SK-N-SH (cell line): Measurements from ENCODE around the gene TRMT112. TPM values are rescaled to one million over a fixed set of nuclear protein-coding genes. Genes with fewer than 3 reads are reported as not detected.
"Not testable (repeated sequence)": the region's sequence is repeated elsewhere in the genome, so short reads cannot be mapped to it uniquely, and the experiment has no call there.

Experiments used
- CTCF ChIA-PET: fragments of 300-600, 350-600 bp; formaldehyde crosslinking; extraction: SDS; loops from one replicate; lab custom pipeline; 2021; lab: Yijun Ruan, JAX
- POLR2A ChIA-PET: fragments of 350-600 bp; sonication (Branson Sonifier 250); formaldehyde crosslinking; extraction: SDS; loops from one replicate; lab custom pipeline; 2020; ENCODE audit warnings: antibody characterized with exemption, inconsistent platforms; lab: Yijun Ruan, JAX
- DNase-seq: peaks from one replicate; pipeline ENCODE4 v3.0.0; 2012
- H2AFZ ChIP-seq: fragments of 200-600 bp; sonication (generic); 2 replicates; pipeline ENCODE4 v1.8.1; 2016; ENCODE audit warnings: antibody characterized with exemption, mild to moderate bottlenecking, low read depth
- H3F3A ChIP-seq: fragments of 200-600 bp; sonication (generic); replicated peaks from 2 replicates; pipeline ENCODE3; 2016; ENCODE audit warnings: antibody characterized with exemption, mild to moderate bottlenecking; ENCODE audit not compliant: insufficient read depth
- H3K27ac ChIP-seq, 2 experiments: fragments of 200-500 bp in 1 of 2; fragments of 200-600 bp in 1 of 2; sonication (Bioruptor generic) in 1 of 2; sonication (generic), shearing (Covaris generic) in 1 of 2; 2 replicates each; pipeline versions ENCODE4 v1.5.1 to v1.6.1; 2014 to 2016; ENCODE audit warnings: low read depth in 2 of 2, inconsistent platforms in 1 of 2, low read length in 1 of 2, mild to moderate bottlenecking in 1 of 2, mixed read lengths in 1 of 2
- H3K27me3 ChIP-seq: fragments of 200-600 bp; sonication (generic), shearing (Covaris generic); 2 replicates; pipeline ENCODE4 v1.6.1; 2016; ENCODE audit warnings: mixed run types; ENCODE audit not compliant: insufficient read depth
- H3K36me3 ChIP-seq, 2 experiments: fragments of 200-500 bp in 1 of 2; fragments of 200-600 bp in 1 of 2; sonication (Bioruptor generic) in 1 of 2; sonication (generic) in 1 of 2; replicated peaks in 1 of 2; 2 replicates each; pipeline versions ENCODE3 to v1.5.1; 2014 to 2016; ENCODE audit warnings: low read length in 1 of 2, mild to moderate bottlenecking in 1 of 2; ENCODE audit not compliant: insufficient read depth in 2 of 2, control insufficient read depth in 1 of 2
- H3K4me1 ChIP-seq, 2 experiments: fragments of 200-500 bp in 1 of 2; fragments of 200-600 bp in 1 of 2; sonication (Bioruptor generic) in 1 of 2; sonication (generic), shearing (Covaris generic) in 1 of 2; 2 replicates each; pipeline versions ENCODE4 v1.5.1 to v1.6.1; 2014 to 2016; ENCODE audit warnings: low read depth in 1 of 2, low read length in 1 of 2, mixed run types in 1 of 2; ENCODE audit not compliant: insufficient read depth in 2 of 2, control insufficient read depth in 1 of 2
- H3K4me2 ChIP-seq: fragments of 200-600 bp; sonication (generic), shearing (Covaris generic); 2 replicates; pipeline ENCODE4 v1.6.1; 2017; ENCODE audit warnings: mixed run types
- H3K4me3 ChIP-seq, 2 experiments: fragments of 200-500 bp in 1 of 2; fragments of 200-600 bp in 1 of 2; sonication (Bioruptor generic) in 1 of 2; sonication (generic), shearing (Covaris generic) in 1 of 2; 2 replicates each; pipeline versions ENCODE4 v1.5.1 to v1.8.1; 2014 to 2016; ENCODE audit warnings: low read depth in 2 of 2, inconsistent platforms in 1 of 2, low read length in 1 of 2, mild to moderate bottlenecking in 1 of 2, mixed read lengths in 1 of 2, moderate library complexity in 1 of 2
- H3K79me2 ChIP-seq: fragments of 200-600 bp; sonication (generic); 2 replicates; pipeline ENCODE4 v1.8.1; 2017; ENCODE audit warnings: mild to moderate bottlenecking; ENCODE audit not compliant: insufficient read depth
- H3K9ac ChIP-seq: fragments of 200-600 bp; sonication (generic); 2 replicates; pipeline ENCODE4 v1.6.1; 2017; ENCODE audit warnings: mixed run types
- H3K9me2 ChIP-seq: fragments of 200-600 bp; sonication (generic); 2 replicates; pipeline ENCODE4 v1.6.1; 2017; ENCODE audit warnings: mixed run types
- H3K9me3 ChIP-seq: fragments of 200-600 bp; sonication (generic); 2 replicates; pipeline ENCODE4 v1.6.1; 2017; ENCODE audit warnings: mixed run types, mild to moderate bottlenecking, moderate library complexity
- H4K20me1 ChIP-seq: fragments of 200-600 bp; sonication (generic); 2 replicates; pipeline ENCODE4 v1.6.1; 2017; ENCODE audit warnings: mild to moderate bottlenecking, mixed run types; ENCODE audit not compliant: insufficient read depth
- CHD2 ChIP-seq: fragments of 150-350 bp; IDR thresholded peaks from 2 replicates; pipeline ENCODE4 v1.6.1; 2018; ENCODE audit warnings: low read length; ENCODE audit not compliant: partially characterized antibody
- EP300 ChIP-seq, 2 experiments: IDR thresholded peaks; 2 replicates each; pipeline versions ENCODE4 v1.4.0 to v1.6.1; 2012; ENCODE audit warnings: borderline replicate concordance in 1 of 2, low read depth in 1 of 2, low read length in 1 of 2
- EZH2phosphoT487 ChIP-seq: fragments of 200-600 bp; sonication (generic); IDR thresholded peaks from 2 replicates; pipeline ENCODE4 v1.6.1; 2017; ENCODE audit warnings: low read depth, mixed run types, mild to moderate bottlenecking, antibody characterized with exemption, moderate library complexity, borderline replicate concordance
- FOXJ3 ChIP-seq: sonication (generic); formaldehyde crosslinking; IDR thresholded peaks from 2 replicates; pipeline ENCODE4 v1.5.1; 2020; ENCODE audit warnings: mild to moderate bottlenecking, missing genetic modification reagents
- FOXM1 ChIP-seq: IDR thresholded peaks from 2 replicates; pipeline ENCODE4 v1.4.0; 2012; ENCODE audit warnings: low read depth, mild to moderate bottlenecking
- JUND ChIP-seq: IDR thresholded peaks from 2 replicates; pipeline ENCODE4 v1.4.0; 2012
- NFIC ChIP-seq: IDR thresholded peaks from 2 replicates; pipeline ENCODE4 v1.4.0; 2012; ENCODE audit warnings: borderline replicate concordance
- NRF1 ChIP-seq: IDR thresholded peaks from 2 replicates; pipeline ENCODE4 v1.6.1; 2012; ENCODE audit warnings: low read depth, mild to moderate bottlenecking, low read length
- RCOR1 ChIP-seq: fragments of 150-350 bp; IDR thresholded peaks from 2 replicates; pipeline ENCODE4 v1.6.1; 2017; ENCODE audit warnings: antibody characterized with exemption, low read length
- RFX5 ChIP-seq: IDR thresholded peaks from 2 replicates; pipeline ENCODE4 v1.6.1; 2012; ENCODE audit warnings: mild to moderate bottlenecking, improper control_type of control experiment, low read length
- SMC3 ChIP-seq: IDR thresholded peaks from 2 replicates; pipeline ENCODE4 v1.6.1; 2012; ENCODE audit warnings: low read depth, low read length, improper control_type of control experiment
- TCF12 ChIP-seq: IDR thresholded peaks from 2 replicates; pipeline ENCODE4 v1.4.0; 2012
- TEAD4 ChIP-seq: IDR thresholded peaks from 2 replicates; pipeline ENCODE4 v1.4.0; 2012; ENCODE audit warnings: mild to moderate bottlenecking, borderline replicate concordance; ENCODE audit not compliant: insufficient read depth
- YY1 ChIP-seq: IDR thresholded peaks from 2 replicates; pipeline ENCODE4 v1.4.0; 2012; ENCODE audit warnings: low read depth, mild to moderate bottlenecking
- WGBS: methylation state at CpG from one replicate; pipeline ENCODE4 v1.1.6; 2017; ENCODE audit warnings: low lambda C conversion rate; 5-methylcytosine and 5-hydroxymethylcytosine counted together
- polyA plus RNA-seq, 3 experiments: library from polyadenylated mRNA; depleted of rRNA; stranded (reverse); fragments of >200 nt; gene quantifications; 2 replicates each; pipeline ENCODE4 v1.2.3, GENCODE V29; 2012
- TF ChIP-seq, protein P1 (sequence below): fragments of 150-350 bp; IDR thresholded peaks from 2 replicates; pipeline ENCODE4 v1.6.1; 2016; ENCODE audit warnings: mild to moderate bottlenecking, low read depth, low read length
- TF ChIP-seq, protein P2 (sequence below): fragments of 150-350 bp; IDR thresholded peaks from 2 replicates; pipeline ENCODE4 v1.6.1; 2017; ENCODE audit warnings: antibody characterized with exemption, low read length, low read depth, borderline replicate concordance

The TRMT112 gene
- polyA plus RNA-seq, 1 of the 3 experiments (the other 2 are of a cell fraction), result 699 TPM

DNA sequence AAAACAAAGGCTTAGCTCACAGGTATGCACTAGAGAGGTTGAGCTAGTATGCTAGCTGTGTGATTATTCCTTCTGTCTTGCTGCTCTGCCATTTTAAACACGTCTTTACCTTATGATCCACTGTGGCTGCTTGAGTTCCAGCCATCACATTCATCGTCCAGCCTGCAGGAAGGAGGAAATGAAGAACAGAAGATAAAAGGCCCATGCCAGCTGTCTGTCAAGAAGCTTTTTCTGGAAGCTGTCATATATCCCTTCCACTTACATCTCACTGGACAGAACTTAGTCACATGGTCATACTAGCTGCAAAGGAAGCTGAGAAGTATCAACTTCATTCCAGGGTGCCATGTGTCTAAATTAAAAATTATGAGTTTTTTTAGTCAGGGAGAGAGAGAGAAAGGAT is 10.0 kb upstream of the TRMT112 start:
- Histone ChIP-seq H3K36me3 (no peaks in the 10 kb centered on the region), H3K27me3 (no peaks in the 10 kb centered on the region), H4K20me1 (no peaks in the 10 kb centered on the region), H3F3A (peaks cover 14% of the 10 kb centered on the region), H3K9me3 (no peaks in the 10 kb centered on the region), H3K79me2 (no peaks in the 10 kb centered on the region), H3K9me2 (no peaks in the 10 kb centered on the region), H3K4me3 (no peak overlapping the region), H3K4me1 (peaks cover 0 to 5% of the 10 kb centered on the region in 2 experiments; a peak in 2 of 4 replicates), H3K4me2 (no peak overlapping the region), H3K27ac (no peak overlapping the region), H3K9ac (no peak overlapping the region), H2AFZ (no peak overlapping the region)
- DNase-seq, result no peak
- POLR2A ChIA-PET, result no interaction called here
- TF ChIP-seq FOXJ3, result no peak
- no peak for TF ChIP-seq RFX5
- no peak for TF ChIP-seq TEAD4
- no peak for TF ChIP-seq JUND
- TF ChIP-seq, protein P1, sequence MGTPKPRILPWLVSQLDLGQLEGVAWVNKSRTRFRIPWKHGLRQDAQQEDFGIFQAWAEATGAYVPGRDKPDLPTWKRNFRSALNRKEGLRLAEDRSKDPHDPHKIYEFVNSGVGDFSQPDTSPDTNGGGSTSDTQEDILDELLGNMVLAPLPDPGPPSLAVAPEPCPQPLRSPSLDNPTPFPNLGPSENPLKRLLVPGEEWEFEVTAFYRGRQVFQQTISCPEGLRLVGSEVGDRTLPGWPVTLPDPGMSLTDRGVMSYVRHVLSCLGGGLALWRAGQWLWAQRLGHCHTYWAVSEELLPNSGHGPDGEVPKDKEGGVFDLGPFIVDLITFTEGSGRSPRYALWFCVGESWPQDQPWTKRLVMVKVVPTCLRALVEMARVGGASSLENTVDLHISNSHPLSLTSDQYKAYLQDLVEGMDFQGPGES, result no peak
- TF ChIP-seq, protein P2, sequence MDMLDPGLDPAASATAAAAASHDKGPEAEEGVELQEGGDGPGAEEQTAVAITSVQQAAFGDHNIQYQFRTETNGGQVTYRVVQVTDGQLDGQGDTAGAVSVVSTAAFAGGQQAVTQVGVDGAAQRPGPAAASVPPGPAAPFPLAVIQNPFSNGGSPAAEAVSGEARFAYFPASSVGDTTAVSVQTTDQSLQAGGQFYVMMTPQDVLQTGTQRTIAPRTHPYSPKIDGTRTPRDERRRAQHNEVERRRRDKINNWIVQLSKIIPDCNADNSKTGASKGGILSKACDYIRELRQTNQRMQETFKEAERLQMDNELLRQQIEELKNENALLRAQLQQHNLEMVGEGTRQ, result no peak
- TF ChIP-seq SMC3, result no peak
- no peak for TF ChIP-seq EZH2phosphoT487
- no peak for TF ChIP-seq YY1
- TF ChIP-seq CHD2, result no peak
- TF ChIP-seq NRF1, result no peak
- TF ChIP-seq FOXM1, result no peak
- no peak for TF ChIP-seq TCF12
- no peak for TF ChIP-seq EP300 (IDR thresholded peaks at IDR 0.05; ENCODE audit: borderline replicate concordance in 1 of 2, low read depth in 1 of 2, low read length in 1 of 2)
- TF ChIP-seq NFIC, result no peak
- CTCF ChIA-PET, result interaction anchor here (0.8 to 1.4 kb wide), 2 partner anchors 15 to 28 kb away, joined by 3 to 4 read pairs; no protein-coding TSS in a partner anchor
- WGBS, result 72% methylated on average over 2 of the region's 2 CpGs

DNA sequence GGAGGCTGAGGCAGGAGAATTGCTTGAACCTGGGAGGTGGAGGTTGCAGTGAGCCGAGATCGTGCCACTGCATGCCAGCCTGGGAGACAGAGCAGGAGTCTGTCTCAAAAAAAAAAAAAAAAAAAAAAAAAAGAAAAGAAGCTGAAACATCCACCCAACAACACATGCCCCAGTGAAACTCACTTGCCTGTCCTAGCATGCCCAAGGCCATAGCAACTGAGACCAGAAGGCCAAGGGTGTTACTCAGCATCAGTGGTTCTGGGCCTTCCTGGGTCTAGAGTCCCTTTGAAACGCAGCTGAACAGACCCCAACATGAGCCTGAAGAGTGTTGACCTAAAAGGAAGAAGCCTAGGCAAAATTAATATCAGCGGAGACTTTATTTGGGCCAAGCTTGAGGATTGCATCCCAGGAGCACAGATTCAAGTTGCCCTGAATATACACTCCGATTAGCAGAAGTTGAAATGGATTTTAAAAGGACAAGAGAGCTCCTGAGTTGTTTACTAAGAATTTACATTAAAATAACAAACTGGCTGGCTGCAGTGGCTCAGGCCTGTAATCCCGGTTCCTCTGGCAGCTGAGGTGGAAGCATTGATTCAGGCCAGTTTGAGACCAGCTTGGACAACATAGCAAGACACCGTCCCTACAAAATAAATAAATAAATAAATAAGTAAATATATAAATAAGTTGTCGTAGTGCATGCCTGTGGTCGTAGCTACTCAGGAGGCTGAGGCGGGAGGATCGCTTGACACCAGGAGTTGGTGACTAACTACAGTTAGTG is 7.5 kb upstream of the TRMT112 start:
- ChIA-PET POLR2A (interaction anchor here (0.7 kb wide), 1 partner anchor 285 kb away, joined by 3 read pairs; no protein-coding TSS in a partner anchor), CTCF (interaction anchor here (0.9 to 1.3 kb wide), 5 partner anchors 15 to 123 kb away, joined by 3 to 5 read pairs (median 3); partner anchors contain the start of gene CCDC88B)
- WGBS, result 93% methylated on average over 11 of the region's 11 CpGs
- Histone ChIP-seq H3K27ac (no peak overlapping the region), H3K4me1 (no peaks in the 10 kb centered on the region; a peak in 1 of 4 replicates), H3K27me3 (no peaks in the 10 kb centered on the region), H3K9ac (no peak overlapping the region), H2AFZ (no peak overlapping the region), H3K4me3 (no peak overlapping the region), H3K79me2 (peaks cover 9% of the 10 kb centered on the region; the same call in 1 of the 2 replicates), H3K9me3 (no peaks in the 10 kb centered on the region), H3K36me3 (peaks cover 0 to 10% of the 10 kb centered on the region in 2 experiments), H3F3A (peaks cover 10% of the 10 kb centered on the region), H4K20me1 (no peaks in the 10 kb centered on the region), H3K9me2 (no peaks in the 10 kb centered on the region), H3K4me2 (no peak overlapping the region)
- TF ChIP-seq RCOR1, result no peak
- DNase-seq, result no peak

DNA sequence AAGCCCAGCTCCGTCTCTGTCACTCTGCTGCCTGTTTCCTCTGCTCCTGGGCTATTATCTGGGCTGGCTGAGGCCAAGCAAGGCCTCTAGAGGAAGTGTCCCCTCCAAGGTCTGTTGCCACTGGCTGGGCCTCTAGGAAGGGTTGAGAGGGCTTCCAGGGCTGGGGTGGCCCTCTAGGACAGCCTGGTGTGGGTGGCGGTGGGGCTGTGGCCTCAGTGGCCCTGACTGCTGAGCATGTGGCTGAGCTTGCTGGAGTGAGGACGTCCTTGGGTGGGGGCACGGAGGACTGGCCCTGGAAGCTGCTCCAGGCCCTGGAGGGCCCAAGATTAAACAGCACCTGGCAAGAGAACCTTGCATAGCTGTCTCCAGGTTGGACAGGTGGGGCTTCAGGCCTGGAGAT is 6.6 kb upstream of the TRMT112 start:
- not testable (repeated sequence) for DNase-seq, H3K4me1 ChIP-seq, H3K4me3 ChIP-seq, H3K9me3 ChIP-seq, H3F3A ChIP-seq, H3K9ac ChIP-seq, H4K20me1 ChIP-seq, H3K27me3 ChIP-seq, H3K9me2 ChIP-seq, H3K27ac ChIP-seq, H3K4me2 ChIP-seq, H2AFZ ChIP-seq, H3K36me3 ChIP-seq
- peaks cover 16% of the 10 kb centered on the region; the same call in 1 of the 2 replicates for H3K79me2 ChIP-seq
- CTCF ChIA-PET, result interaction anchor here (0.9 to 1.3 kb wide), 5 partner anchors 8 to 124 kb away, joined by 3 to 5 read pairs (median 3); no protein-coding TSS in a partner anchor
- 100% methylated on average over 2 of the region's 4 CpGs for WGBS
- POLR2A ChIA-PET, result interaction anchor here (1.5 kb wide), 1 partner anchor 19 kb away, joined by 4 read pairs; the partner anchor contains the start of gene ESRRA
